PC-9 (cell line): Measurements from ENCODE around the gene POP4. TPM values are rescaled to one million over a fixed set of nuclear protein-coding genes. Genes with fewer than 3 reads are reported as not detected.

ENCODE experiments used
- total RNA-seq: library from RNA; stranded (reverse); gene quantifications from 2 replicates; pipeline ENCODE4 v1.2.3, GENCODE V29; 2021

POP4 gene
- total RNA-seq, 1 experiment from 2014 or later = 66.6 TPM

Other genes starting within 250 kb of the POP4 start
- not detected in 2 replicates for gene VSTM2B, start 80.3 kb upstream of the POP4 start, total RNA-seq
- gene PLEKHF1, start 59.2 kb downstream of the POP4 start, total RNA-seq = 16.0 and 18.0 TPM in 2 replicates
- 14.8 and 15.4 TPM in 2 replicates for gene C19orf12, start 109.0 kb downstream of the POP4 start, total RNA-seq
- gene CCNE1, start 205.7 kb downstream of the POP4 start, total RNA-seq = 8.9 and 10.6 TPM in 2 replicates